GM21576 (cell line): Measurements from ENCODE around the gene CEACAM20.
"Not testable (repeated sequence)": the region's sequence is repeated elsewhere in the genome, so short reads cannot be mapped to it uniquely, and the experiment has no call there.

Experiments used
- ATAC-seq: cut with Tn5 transposase; IDR thresholded peaks from one replicate; pipeline ENCODE4 v1.9.1; 2021; ENCODE audit warnings: mild to moderate bottlenecking, moderate library complexity; ENCODE audit not compliant: unreplicated experiment

Gene CEACAM20

GRCh38 chr19:44498988-44499387, 30.5 kb downstream of the CEACAM20 start:
- no peak for ATAC-seq

GRCh38 chr19:44496711-44497110, 32.8 kb downstream of the CEACAM20 start:
- no peak for ATAC-seq

- ATAC-seq = no peak
These were observed 52.7 kb downstream of the CEACAM20 start for GRCh38 chr19:44476559-44477408.

- ATAC-seq = not testable (repeated sequence)
These were observed 60.7 kb downstream of the CEACAM20 start for GRCh38 chr19:44468730-44469129.

GRCh38 chr19:44462600-44463286, 66.7 kb downstream of the CEACAM20 start:
- not testable (repeated sequence) for ATAC-seq
